ENCODE measurements around the gene NT5M.

The NT5M gene

GRCh38 chr17:17395885-17396284, 92.7 kb downstream of the NT5M start:
- no peak for DNase-seq
